H1 (cell line): ENCODE data around the gene TAMM41. TPM values are rescaled to one million over a fixed set of nuclear protein-coding genes. Genes with fewer than 3 reads are reported as not detected.

Experiments
- CTCF ChIA-PET: fragments of 300-600 bp; sonication (Branson Sonifier 250); formaldehyde crosslinking; loops from one replicate; lab custom pipeline; 2021; ENCODE audit not compliant: partially characterized antibody; lab: Charles Lee
- POLR2A ChIA-PET: fragments of 300-600 bp; sonication (Branson Sonifier 250); formaldehyde crosslinking; loops from one replicate; lab custom pipeline; 2021; ENCODE audit warnings: inconsistent platforms; ENCODE audit not compliant: partially characterized antibody; lab: Charles Lee
- DNase-seq, 2 experiments: peaks; one replicate each; pipeline versions ENCODE4 v3.0.0 to v3.0.0-alpha.2; 2010 to 2022; ENCODE audit warnings: low spot score in 2 of 2, low read depth in 1 of 2, mixed read lengths in 1 of 2
- FAIRE-seq: peaks from 2 replicates; lab custom pipeline; 2011; peaks lifted over from hg19 to GRCh38; lab: Jason Lieb, UNC
- H2AFZ ChIP-seq: 2 replicates; pipeline ENCODE4 v1.8.1; 2012; ENCODE audit warnings: low read length, inconsistent platforms
- H2AK5ac ChIP-seq: 2 replicates; pipeline ENCODE4 v1.6.1; 2013; ENCODE audit warnings: low read depth, low read length
- H2BK120ac ChIP-seq: replicated peaks from 2 replicates; pipeline ENCODE3; 2013; ENCODE audit warnings: low read depth, low read length, inconsistent platforms
- H2BK12ac ChIP-seq: 2 replicates; pipeline ENCODE4 v1.6.1; 2013; ENCODE audit warnings: low read depth, low read length
- H2BK15ac ChIP-seq: 2 replicates; pipeline ENCODE4 v1.6.1; 2013; ENCODE audit warnings: low read length
- H2BK20ac ChIP-seq: 2 replicates; pipeline ENCODE4 v1.6.1; 2013; ENCODE audit warnings: low read length
- H2BK5ac ChIP-seq: 2 replicates; pipeline ENCODE4 v1.6.1; 2013; ENCODE audit warnings: low read depth, low read length
- H3K14ac ChIP-seq: 2 replicates; pipeline ENCODE4 v1.6.1; 2013; ENCODE audit warnings: inconsistent platforms; ENCODE audit not compliant: insufficient read length
- H3K18ac ChIP-seq: 2 replicates; pipeline ENCODE4 v1.6.1; 2013; ENCODE audit warnings: low read length; ENCODE audit errors: extremely low read depth
- H3K23ac ChIP-seq: 2 replicates; pipeline ENCODE4 v1.6.1; 2013; ENCODE audit warnings: inconsistent platforms; ENCODE audit not compliant: insufficient read length
- H3K23me2 ChIP-seq: 2 replicates; pipeline ENCODE4 v1.6.1; 2013; ENCODE audit warnings: low read depth, low read length
- H3K27ac ChIP-seq: 2 replicates; pipeline ENCODE4 v1.6.1; 2011; ENCODE audit warnings: low read depth, low read length, inconsistent platforms
- H3K27me3 ChIP-seq, 4 experiments: replicated peaks in 1 of 4; 1 replicate in 1 of 4; 2 replicates in 3 of 4; pipeline versions ENCODE4 v1.6.1 to v1.8.1; 2011 to 2013; ENCODE audit warnings: low read length in 3 of 4, mild to moderate bottlenecking in 3 of 4, inconsistent platforms in 2 of 4, mixed read lengths in 2 of 4, moderate library complexity in 1 of 4; ENCODE audit not compliant: control insufficient read depth in 3 of 4, insufficient read depth in 3 of 4; ENCODE audit errors: extremely low read depth in 1 of 4
- H3K36me3 ChIP-seq, 4 experiments: 2 replicates each; pipeline versions ENCODE4 v1.6.1 to v1.8.1; 2011 to 2013; ENCODE audit warnings: mild to moderate bottlenecking in 4 of 4, low read length in 3 of 4, moderate library complexity in 2 of 4, control low read depth in 1 of 4, inconsistent platforms in 1 of 4; ENCODE audit not compliant: insufficient read depth in 4 of 4, control insufficient read depth in 2 of 4
- H3K4ac ChIP-seq: replicated peaks from 2 replicates; pipeline ENCODE3; 2013; ENCODE audit warnings: low read length, low read depth, mixed read lengths, inconsistent platforms; ENCODE audit not compliant: insufficient read length
- H3K4me1 ChIP-seq, 4 experiments: replicated peaks in 1 of 4; 1 replicate in 1 of 4; 2 replicates in 3 of 4; pipeline versions ENCODE4 v1.6.1 to v1.8.1; 2011 to 2013; ENCODE audit warnings: low read length in 3 of 4, inconsistent platforms in 2 of 4, mixed read lengths in 1 of 4; ENCODE audit not compliant: insufficient read depth in 4 of 4, control insufficient read depth in 3 of 4
- H3K4me2 ChIP-seq, 2 experiments: 2 replicates each; pipeline versions ENCODE4 v1.6.1 to v1.8.1; 2011 to 2013; ENCODE audit warnings: low read depth in 2 of 2, low read length in 2 of 2, control low read depth in 1 of 2, inconsistent platforms in 1 of 2, mild to moderate bottlenecking in 1 of 2; ENCODE audit not compliant: insufficient read depth in 1 of 2
- H3K4me3 ChIP-seq, 4 experiments: fragments of 200-600, 300-600 bp in 1 of 4; sonication (generic), shearing (Covaris generic), sonication (Bioruptor Twin) in 1 of 4; 2 replicates each; pipeline versions ENCODE4 v1.5.1 to v1.8.1; 2011 to 2016; ENCODE audit warnings: low read length in 4 of 4, low read depth in 3 of 4, control low read depth in 2 of 4, inconsistent platforms in 2 of 4, mild to moderate bottlenecking in 2 of 4, mixed read lengths in 1 of 4, moderate library complexity in 1 of 4; ENCODE audit not compliant: insufficient read depth in 2 of 4; ENCODE audit errors: extremely low read depth in 1 of 4
- H3K56ac ChIP-seq: replicated peaks from 2 replicates; pipeline ENCODE3; 2013; ENCODE audit warnings: low read depth, mild to moderate bottlenecking, mixed read lengths, low read length, inconsistent platforms; ENCODE audit not compliant: insufficient read length
- H3K79me1 ChIP-seq: 2 replicates; pipeline ENCODE4 v1.6.1; 2013; ENCODE audit warnings: low read depth, low read length, control low read depth
- H3K79me2 ChIP-seq, 2 experiments: 2 replicates each; pipeline versions ENCODE4 v1.6.1 to v1.8.1; 2012 to 2013; ENCODE audit warnings: low read length in 2 of 2, mild to moderate bottlenecking in 2 of 2, inconsistent platforms in 1 of 2; ENCODE audit not compliant: insufficient read depth in 2 of 2, control insufficient read depth in 1 of 2
- H3K9ac ChIP-seq, 4 experiments: replicated peaks in 1 of 4; 1 replicate in 1 of 4; 2 replicates in 3 of 4; pipeline versions ENCODE4 v1.6.1 to v1.8.1; 2011 to 2013; ENCODE audit warnings: low read depth in 3 of 4, low read length in 3 of 4, control low read depth in 2 of 4, mild to moderate bottlenecking in 2 of 4, moderate library complexity in 2 of 4, inconsistent platforms in 1 of 4; ENCODE audit errors: extremely low read depth in 1 of 4
- H3K9me3 ChIP-seq, 2 experiments: 2 replicates each; pipeline versions ENCODE4 v1.6.1 to v1.8.1; 2012 to 2013; ENCODE audit warnings: mild to moderate bottlenecking in 2 of 2, moderate library complexity in 2 of 2, control low read depth in 1 of 2, inconsistent platforms in 1 of 2, low read depth in 1 of 2, low read length in 1 of 2, mixed read lengths in 1 of 2; ENCODE audit not compliant: insufficient read depth in 2 of 2
- H4K20me1 ChIP-seq, 2 experiments: replicated peaks in 1 of 2; 2 replicates each; pipeline versions ENCODE3 to v1.8.1; 2011 to 2013; ENCODE audit warnings: inconsistent platforms in 2 of 2, low read length in 2 of 2, mild to moderate bottlenecking in 1 of 2; ENCODE audit not compliant: insufficient read depth in 2 of 2, control insufficient read depth in 1 of 2
- H4K5ac ChIP-seq: 2 replicates; pipeline ENCODE4 v1.6.1; 2013; ENCODE audit warnings: low read length, low read depth, mixed read lengths, inconsistent platforms; ENCODE audit not compliant: insufficient read length
- H4K8ac ChIP-seq: 2 replicates; pipeline ENCODE4 v1.8.0; 2013; ENCODE audit warnings: mild to moderate bottlenecking, moderate library complexity, low read length, inconsistent platforms; ENCODE audit not compliant: insufficient read depth; ENCODE audit errors: extremely low read depth
- H4K91ac ChIP-seq: replicated peaks from 2 replicates; pipeline ENCODE3; 2013; ENCODE audit warnings: low read length, mixed read lengths, inconsistent platforms; ENCODE audit not compliant: insufficient read length
- BACH1 ChIP-seq: IDR thresholded peaks from 2 replicates; pipeline ENCODE4 v1.6.1; 2012; ENCODE audit warnings: low read length, improper control_type of control experiment
- GABPA ChIP-seq: IDR thresholded peaks from 2 replicates; pipeline ENCODE4 v1.6.1; 2011; ENCODE audit warnings: mild to moderate bottlenecking, low read length, moderate library complexity, borderline replicate concordance; ENCODE audit not compliant: insufficient read depth
- POLR2AphosphoS5 ChIP-seq: IDR thresholded peaks from 2 replicates; pipeline ENCODE4 v1.6.1; 2011; ENCODE audit warnings: low read depth, low read length
- TAF1 ChIP-seq: IDR thresholded peaks from 2 replicates; pipeline ENCODE4 v1.6.1; 2011; ENCODE audit warnings: mild to moderate bottlenecking, low read depth, low read length
- WGBS, 2 experiments: shearing (Covaris generic) in 1 of 2; methylation state at CpG; one replicate each; pipeline versions ENCODE4 v1.1.6 to v1.1.7; 2013 to 2015; ENCODE audit warnings: low lambda C conversion rate in 2 of 2, mixed read lengths in 2 of 2, inconsistent platforms in 1 of 2, low coverage in 1 of 2, missing lambda C conversion rate in 1 of 2; ENCODE audit not compliant: insufficient replicate concordance in 2 of 2, insufficient coverage in 1 of 2, insufficient read length in 1 of 2; ENCODE audit errors: extremely low coverage in 1 of 2, missing lambda C conversion rate in 1 of 2; 5-methylcytosine and 5-hydroxymethylcytosine counted together
- polyA plus RNA-seq, 7 experiments: library from polyadenylated mRNA; depleted of rRNA in 3 of 7; stranded (reverse) in 5 of 7; unstranded in 2 of 7; fragments of >200 nt in 5 of 7; fragments of 200-250 nt in 2 of 7; gene quantifications; 1 replicate in 5 of 7; 2 replicates in 1 of 7; 4 replicates in 1 of 7; pipeline versions ENCODE4 v1.2.1 to v1.2.3, GENCODE V29; 2011 to 2013; ENCODE audit warnings: missing spikeins in 2 of 7, mixed read lengths in 2 of 7
- total RNA-seq: library from RNA; stranded (reverse); fragmentation: NEBNext Ultra II Directional; extraction: Animal tissue kit (Norgen Biotek cat#: 25700); gene quantifications from 2 replicates; pipeline ENCODE4 v1.2.1, GENCODE V29; 2021

The TAMM41 gene
- total and polyA plus RNA-seq, 2 of the 8 experiments (the other 6 are each of a cell fraction or from before 2014, with no cell fraction given), result 16.9 to 22.5 TPM

DNA sequence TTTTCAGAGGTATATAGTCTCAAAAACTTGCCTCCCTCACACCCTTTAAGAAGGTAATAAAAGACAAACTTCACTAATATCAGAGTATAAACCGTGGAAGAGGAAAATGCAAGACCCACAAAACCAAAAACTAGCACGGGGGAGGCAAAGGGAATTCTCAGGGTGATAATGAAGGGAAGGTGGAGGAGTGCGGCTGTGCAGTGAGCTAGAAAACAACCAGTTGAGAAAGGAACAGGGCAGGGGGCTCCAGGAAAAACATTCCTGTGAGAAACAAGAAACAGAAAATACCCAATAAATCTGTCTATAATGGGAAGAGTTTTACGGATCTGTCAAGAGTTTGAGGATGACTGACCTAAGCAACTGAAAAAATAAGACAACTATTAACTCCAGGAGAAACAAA lies 31.6 kb downstream of the TAMM41 start:
- 87% methylated on average over 4 of the region's 4 CpGs; no CpG with 5 or more reads in 1 of the 2 experiments for WGBS, 2 experiments
- Histone ChIP-seq H2BK5ac (no peak overlapping the region), H4K91ac (no peak overlapping the region), H3K27me3 (no peaks in the 10 kb centered on the region), H4K20me1 (no peaks in the 10 kb centered on the region), H3K9ac (no peak overlapping the region), H3K56ac (no peak overlapping the region), H2BK20ac (no peak overlapping the region), H3K79me1 (no peaks in the 10 kb centered on the region), H3K27ac (no peak overlapping the region), H3K4ac (no peak overlapping the region), H2AK5ac (no peak overlapping the region), H3K4me2 (no peak overlapping the region), H2AFZ (no peak overlapping the region), H2BK12ac (no peak overlapping the region), H3K36me3 (peaks cover 0 to 13% (median 0%) of the 10 kb centered on the region in 4 experiments; a peak in 4 of 8 replicates), H3K23ac (no peak overlapping the region), H3K4me1 (no peaks in the 10 kb centered on the region), H3K9me3 (no peaks in the 10 kb centered on the region), H3K23me2 (no peaks in the 10 kb centered on the region), H4K5ac (no peak overlapping the region), H3K18ac (no peak overlapping the region), H2BK120ac (no peak overlapping the region), H3K14ac (no peak overlapping the region), H3K79me2 (no peaks in the 10 kb centered on the region), H3K4me3 (no peak overlapping the region), H2BK15ac (no peak overlapping the region), H4K8ac (no peak overlapping the region)
- ChIA-PET POLR2A (interaction anchor here (0.6 to 1.6 kb wide), 2 partner anchors 11 to 454 kb away, joined by 3 to 6 read pairs; no protein-coding TSS in a partner anchor), CTCF (interaction anchor here (0.6 kb wide), 1 partner anchor 1892 kb away, joined by 8 read pairs; no protein-coding TSS in a partner anchor)
- TF ChIP-seq POLR2AphosphoS5 (no peak), BACH1 (no peak), GABPA (no peak), TAF1 (no peak)
- no peak for FAIRE-seq
- no peak for DNase-seq
